Measurements from ENCODE around the gene NELL1.

NELL1 gene

DNA sequence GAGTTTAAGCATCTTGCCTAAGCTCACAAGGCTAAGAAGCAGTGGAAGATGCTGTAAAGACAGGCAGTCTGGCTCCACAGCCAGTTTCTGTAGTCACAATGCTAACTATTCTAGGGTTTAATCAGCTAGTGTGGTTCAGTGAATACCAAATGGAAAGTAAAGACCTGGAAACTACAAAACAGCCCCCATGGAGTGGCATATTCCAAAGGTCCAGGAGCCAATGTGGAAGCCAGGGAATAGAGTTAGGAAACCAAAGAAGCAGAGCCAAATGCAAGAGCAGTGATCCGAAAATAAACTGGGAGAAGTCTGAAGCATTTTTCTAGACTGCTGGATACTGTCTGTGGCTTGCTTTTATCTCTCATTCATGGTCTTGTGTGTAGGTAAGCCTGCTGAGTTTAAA, 792.3 kb downstream of the NELL1 start:
- no peak for DNase-seq (ENCODE audit: insufficient read length, low spot score)
- FAIRE-seq = no peak
- TF ChIP-seq, protein P1, sequence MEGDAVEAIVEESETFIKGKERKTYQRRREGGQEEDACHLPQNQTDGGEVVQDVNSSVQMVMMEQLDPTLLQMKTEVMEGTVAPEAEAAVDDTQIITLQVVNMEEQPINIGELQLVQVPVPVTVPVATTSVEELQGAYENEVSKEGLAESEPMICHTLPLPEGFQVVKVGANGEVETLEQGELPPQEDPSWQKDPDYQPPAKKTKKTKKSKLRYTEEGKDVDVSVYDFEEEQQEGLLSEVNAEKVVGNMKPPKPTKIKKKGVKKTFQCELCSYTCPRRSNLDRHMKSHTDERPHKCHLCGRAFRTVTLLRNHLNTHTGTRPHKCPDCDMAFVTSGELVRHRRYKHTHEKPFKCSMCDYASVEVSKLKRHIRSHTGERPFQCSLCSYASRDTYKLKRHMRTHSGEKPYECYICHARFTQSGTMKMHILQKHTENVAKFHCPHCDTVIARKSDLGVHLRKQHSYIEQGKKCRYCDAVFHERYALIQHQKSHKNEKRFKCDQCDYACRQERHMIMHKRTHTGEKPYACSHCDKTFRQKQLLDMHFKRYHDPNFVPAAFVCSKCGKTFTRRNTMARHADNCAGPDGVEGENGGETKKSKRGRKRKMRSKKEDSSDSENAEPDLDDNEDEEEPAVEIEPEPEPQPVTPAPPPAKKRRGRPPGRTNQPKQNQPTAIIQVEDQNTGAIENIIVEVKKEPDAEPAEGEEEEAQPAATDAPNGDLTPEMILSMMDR (IDR thresholded peaks at IDR 0.05; ENCODE audit: insufficient read depth, missing control alignments) = no peak

DNA sequence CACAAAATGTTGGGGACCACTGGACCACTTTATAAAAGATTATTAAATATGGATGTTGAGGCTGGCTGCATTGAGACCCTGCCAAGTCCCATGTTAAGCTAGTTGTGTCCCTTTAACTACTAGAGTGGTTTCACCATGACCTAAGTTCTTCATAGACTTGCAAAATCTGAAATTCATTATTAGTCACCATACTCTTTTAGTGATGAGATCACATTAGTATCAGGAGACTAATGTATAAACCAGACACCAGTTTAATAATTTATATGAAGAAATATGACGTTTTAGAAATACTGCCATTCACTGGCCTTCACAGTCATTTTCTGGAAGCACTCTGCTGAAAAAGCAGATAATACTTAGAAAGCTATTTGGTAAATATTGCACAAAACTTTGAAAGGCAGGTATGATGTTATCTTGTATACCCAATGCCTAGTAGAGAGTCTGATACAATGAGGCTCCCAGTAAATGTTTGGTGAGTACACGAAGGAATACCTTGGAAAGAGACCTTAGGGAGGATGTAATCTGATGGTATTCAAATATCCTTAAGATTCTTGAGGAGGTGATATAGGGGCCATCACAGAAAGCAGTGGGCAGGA, 795.3 kb downstream of the NELL1 start:
- TF ChIP-seq, protein P1 (IDR thresholded peaks at IDR 0.05; ENCODE audit: insufficient read depth, missing control alignments) = no peak
- DNase-seq (ENCODE audit: insufficient read length, low spot score) (no peak), FAIRE-seq (no peak)

DNA sequence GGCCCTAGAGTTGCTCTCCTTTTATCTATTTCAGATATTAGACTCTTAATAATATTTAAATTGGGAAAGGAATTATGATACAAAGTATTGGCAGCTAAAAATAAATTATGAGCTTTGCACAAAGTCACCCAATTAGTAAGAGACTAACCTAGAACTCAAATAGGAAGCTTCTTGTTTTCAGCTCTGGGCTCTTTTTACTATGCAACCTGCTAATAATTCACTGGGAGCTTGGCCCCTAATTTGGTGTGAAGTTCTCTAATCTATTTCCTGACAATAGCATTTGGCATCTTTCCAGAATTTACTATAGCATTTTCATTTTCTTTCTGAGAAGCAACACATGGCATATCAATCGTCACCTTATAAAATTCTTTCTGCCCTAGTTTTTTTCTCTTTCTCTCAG, 795.8 kb downstream of the NELL1 start:
- DNase-seq (ENCODE audit: insufficient read length, low spot score) (no peak), FAIRE-seq (no peak)
- TF ChIP-seq, protein P1 (IDR thresholded peaks at IDR 0.05; ENCODE audit: insufficient read depth, missing control alignments) = no peak

DNA sequence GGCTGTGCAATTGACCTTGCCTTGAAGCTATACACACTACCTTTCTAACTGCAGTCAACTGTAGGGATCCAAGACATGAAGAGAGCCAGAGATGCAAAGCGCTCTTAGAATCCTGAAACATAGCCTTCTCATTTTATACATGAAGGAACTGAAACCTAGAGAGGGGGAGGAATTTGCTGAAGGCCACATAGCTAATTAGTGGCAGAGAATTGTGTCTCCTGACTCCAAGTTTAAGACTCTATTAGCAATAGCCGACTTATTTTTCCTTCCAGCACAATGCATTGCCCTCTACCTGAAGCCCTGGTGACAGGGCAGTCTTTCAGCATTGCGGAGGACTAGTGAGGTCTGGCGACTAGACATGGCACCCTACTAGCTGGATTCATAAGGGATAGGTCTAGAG, 796.5 kb downstream of the NELL1 start:
- FAIRE-seq (no peak), DNase-seq (ENCODE audit: insufficient read length, low spot score) (no peak)
- TF ChIP-seq, protein P1 (IDR thresholded peaks at IDR 0.05; ENCODE audit: insufficient read depth, missing control alignments) = no peak

DNA sequence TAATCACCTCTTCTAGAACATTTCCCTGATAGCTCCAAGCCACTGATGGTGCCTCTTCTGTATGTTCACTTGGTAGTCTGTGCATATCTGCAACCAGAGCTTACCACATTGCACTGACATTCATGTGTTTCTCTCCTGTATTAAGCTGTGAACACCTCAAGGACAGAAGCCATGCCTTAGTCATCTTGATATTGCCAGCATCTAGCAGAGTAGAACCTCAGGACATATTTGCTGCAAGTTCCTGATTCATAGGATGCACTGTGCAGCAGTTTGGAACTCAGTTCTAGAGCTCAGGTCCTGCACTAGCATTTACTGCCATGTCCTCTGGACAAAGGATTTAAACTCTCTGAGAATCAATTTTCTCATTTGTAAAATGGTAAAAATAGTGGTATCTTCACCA, 801.1 kb downstream of the NELL1 start:
- no peak for FAIRE-seq
- TF ChIP-seq, protein P1 (IDR thresholded peaks at IDR 0.05; ENCODE audit: insufficient read depth, missing control alignments) = no peak
- no peak for DNase-seq (ENCODE audit: insufficient read length, low spot score)

DNA sequence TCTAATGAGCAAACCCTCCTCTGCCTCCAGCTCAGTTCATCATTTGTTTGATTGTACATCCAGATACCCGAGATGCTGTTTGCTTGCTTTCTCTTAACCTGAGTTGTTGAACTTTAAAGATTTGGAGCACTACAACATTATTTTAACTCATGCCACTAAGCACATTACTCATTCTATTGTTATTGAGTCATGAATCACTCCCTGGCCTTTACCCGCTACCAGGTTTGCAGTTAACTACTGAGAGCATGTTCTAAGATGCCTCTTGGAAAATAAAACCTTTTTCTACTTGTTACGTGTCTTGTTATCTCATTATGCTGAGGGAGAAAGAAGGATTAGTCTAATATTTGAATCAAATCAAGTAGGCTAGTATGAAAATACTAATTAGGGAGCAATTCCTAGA, 802.9 kb downstream of the NELL1 start:
- DNase-seq (ENCODE audit: insufficient read length, low spot score) (no peak), FAIRE-seq (no peak)
- TF ChIP-seq, protein P1 (IDR thresholded peaks at IDR 0.05; ENCODE audit: insufficient read depth, missing control alignments) = no peak

DNA sequence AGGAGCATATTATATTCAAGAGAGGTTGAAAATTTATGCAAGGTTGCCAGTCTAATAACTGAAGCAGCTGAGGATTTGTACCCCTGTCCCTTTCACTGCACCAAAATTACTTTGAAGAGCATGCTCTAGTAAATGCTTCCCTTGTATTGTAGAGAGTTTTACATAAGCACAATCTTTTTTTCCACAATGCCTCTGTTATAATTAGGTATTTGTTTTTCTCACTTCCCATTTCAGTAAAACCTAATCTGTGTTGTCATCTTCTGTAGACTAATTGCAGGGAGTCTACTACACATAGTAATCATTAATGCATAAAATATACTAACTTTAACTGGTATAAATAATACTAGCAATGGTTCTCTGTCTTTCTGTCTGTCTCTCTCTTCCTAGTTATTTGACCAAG, 805.1 kb downstream of the NELL1 start:
- FAIRE-seq (no peak), DNase-seq (ENCODE audit: insufficient read length, low spot score) (no peak)

More for the DNA sequence above, 805.1 kb downstream of the NELL1 start:
- TF ChIP-seq, protein P1 (IDR thresholded peaks at IDR 0.05; ENCODE audit: insufficient read depth, missing control alignments) = no peak

Measured in D721Med (cell line).